Choroid plexus epithelial cell (primary cell): ENCODE measurements around the gene HOXB7.

Experiments used
- DNase-seq: peaks from one replicate; pipeline ENCODE4 v3.0.0-alpha.2; 2010; ENCODE audit warnings: low read depth
- H3K4me3 ChIP-seq: 2 replicates; pipeline ENCODE4 v1.5.1; 2011; ENCODE audit warnings: low read depth, mild to moderate bottlenecking, control low read depth, low read length, moderate library complexity
- CTCF ChIP-seq: conservative IDR thresholded peaks from 2 replicates; pipeline ENCODE4 v1.5.1; 2011; ENCODE audit warnings: low read depth, mild to moderate bottlenecking, control low read depth, inconsistent platforms, low read length, moderate library complexity

Gene HOXB7

GRCh38 chr17:48559122-48559839 is 51.5 kb downstream of the HOXB7 start:
- no peak for TF ChIP-seq CTCF
- DNase-seq: no peak
- no peak overlapping the region for H3K4me3 ChIP-seq

- DNase-seq: no peak
- no peak overlapping the region for H3K4me3 ChIP-seq
- no peak for TF ChIP-seq CTCF
Observed at GRCh38 chr17:48558831-48559121, 52.0 kb downstream of the HOXB7 start.

GRCh38 chr17:48558057-48558830 is 52.6 kb downstream of the HOXB7 start:
- H3K4me3 ChIP-seq: no peak overlapping the region
- DNase-seq: no peak
- TF ChIP-seq CTCF: no peak
